CD14-positive monocyte (primary cell): ENCODE data around the gene SAMD4B. TPM values are rescaled to one million over a fixed set of nuclear protein-coding genes. Genes with fewer than 3 reads are reported as not detected.

Experiments used
- DNase-seq, 3 donors: peaks; one replicate each; pipeline ENCODE4 v3.0.0-alpha.2; 2011 to 2022
- H2AFZ ChIP-seq: 2 replicates; pipeline ENCODE4 v1.6.0; 2012; ENCODE audit warnings: mild to moderate bottlenecking, low read depth, low read length, inconsistent platforms; ENCODE audit not compliant: insufficient read depth, poor library complexity, severe bottlenecking
- H3K27ac ChIP-seq, 2 donors: 1 replicate in 1 of 2; 2 replicates in 1 of 2; pipeline ENCODE4 v1.5.1; 2012 to 2013; ENCODE audit warnings: low read length in 2 of 2, control low read depth in 1 of 2, inconsistent platforms in 1 of 2, low read depth in 1 of 2, mild to moderate bottlenecking in 1 of 2
- H3K27me3 ChIP-seq, 2 donors: one replicate each; pipeline versions ENCODE4 v1.6.0 to v1.6.1; 2011 to 2013; ENCODE audit warnings: low read length in 2 of 2; ENCODE audit not compliant: control insufficient read depth in 2 of 2, insufficient read depth in 2 of 2
- H3K36me3 ChIP-seq, 2 donors: replicated peaks in 1 of 2; 1 replicate in 1 of 2; 2 replicates in 1 of 2; pipeline versions ENCODE4 v1.5.1 to v1.6.1; 2012 to 2013; ENCODE audit warnings: low read length in 2 of 2, control low read depth in 1 of 2, inconsistent platforms in 1 of 2, mild to moderate bottlenecking in 1 of 2; ENCODE audit not compliant: insufficient read depth in 2 of 2, control insufficient read depth in 1 of 2
- H3K4me1 ChIP-seq, 2 donors: 1 replicate in 1 of 2; 2 replicates in 1 of 2; pipeline versions ENCODE4 v1.5.1 to v1.6.1; 2012 to 2013; ENCODE audit warnings: low read length in 2 of 2, control low read depth in 1 of 2, inconsistent platforms in 1 of 2, mild to moderate bottlenecking in 1 of 2, moderate library complexity in 1 of 2; ENCODE audit not compliant: insufficient read depth in 2 of 2, control insufficient read depth in 1 of 2
- H3K4me2 ChIP-seq: replicated peaks from 2 replicates; pipeline ENCODE3; 2012; ENCODE audit warnings: low read length, moderate library complexity, mild to moderate bottlenecking; ENCODE audit not compliant: poor library complexity, severe bottlenecking; ENCODE audit errors: extremely low read depth
- H3K4me3 ChIP-seq, 3 experiments: fragments of 200-600 bp in 1 of 3; sonication (generic) in 1 of 3; replicated peaks in 1 of 3; 1 replicate in 2 of 3; 2 replicates in 1 of 3; pipeline ENCODE4 v1.5.1; 2011 to 2013; ENCODE audit warnings: low read length in 3 of 3, mild to moderate bottlenecking in 3 of 3, control low read depth in 2 of 3, low read depth in 2 of 3, inconsistent platforms in 1 of 3, moderate library complexity in 1 of 3
- H3K79me2 ChIP-seq: 2 replicates; pipeline ENCODE4 v1.6.0; 2012; ENCODE audit warnings: mild to moderate bottlenecking, control low read depth, inconsistent platforms, low read length, moderate library complexity; ENCODE audit not compliant: insufficient read depth
- H3K9ac ChIP-seq: 2 replicates; pipeline ENCODE4 v1.6.0; 2017; ENCODE audit warnings: low read length, mild to moderate bottlenecking; ENCODE audit not compliant: insufficient read depth, poor library complexity, severe bottlenecking
- H3K9me3 ChIP-seq, 2 donors: replicated peaks in 1 of 2; 1 replicate in 1 of 2; 2 replicates in 1 of 2; pipeline versions ENCODE4 v1.5.1 to v1.6.1; 2012 to 2013; ENCODE audit warnings: low read length in 2 of 2, control low read depth in 1 of 2; ENCODE audit not compliant: control insufficient read depth in 1 of 2, insufficient read depth in 1 of 2
- H4K20me1 ChIP-seq: 2 replicates; pipeline ENCODE4 v1.6.0; 2012; ENCODE audit warnings: mild to moderate bottlenecking, low read length, control low read depth, moderate library complexity; ENCODE audit not compliant: insufficient read depth
- H3K27ac Mint-ChIP-seq, 7 donors: one replicate each; pipeline ENCODE4 v1.8.0; 2020; ENCODE audit warnings: mild to moderate bottlenecking in 7 of 7, mixed read lengths in 7 of 7, moderate library complexity in 6 of 7, inconsistent platforms in 2 of 7
- H3K27me3 Mint-ChIP-seq, 3 donors: one replicate each; pipeline ENCODE4 v1.8.0; 2021 to 2022; ENCODE audit warnings: low read depth in 3 of 3, mild to moderate bottlenecking in 3 of 3, mixed read lengths in 3 of 3, moderate library complexity in 3 of 3, inconsistent platforms in 1 of 3
- H3K36me3 Mint-ChIP-seq, 2 donors: one replicate each; pipeline ENCODE4 v1.8.0; 2020; ENCODE audit warnings: mixed read lengths in 2 of 2, inconsistent platforms in 1 of 2, mild to moderate bottlenecking in 1 of 2
- H3K4me1 Mint-ChIP-seq: one replicate; pipeline ENCODE4 v1.8.0; 2020; ENCODE audit warnings: mild to moderate bottlenecking, mixed read lengths
- H3K4me3 Mint-ChIP-seq, 2 donors: one replicate each; pipeline ENCODE4 v1.8.0; 2020; ENCODE audit warnings: mild to moderate bottlenecking in 2 of 2, mixed read lengths in 2 of 2, moderate library complexity in 1 of 2
- H3K9me3 Mint-ChIP-seq, 7 donors: one replicate each; pipeline ENCODE4 v1.8.0; 2020 to 2022; ENCODE audit warnings: mixed read lengths in 7 of 7, mild to moderate bottlenecking in 6 of 7, moderate library complexity in 6 of 7, inconsistent platforms in 2 of 7
- WGBS: methylation state at CpG from one replicate; pipeline ENCODE4 v1.1.5; 2013; ENCODE audit warnings: missing lambda C conversion rate; ENCODE audit not compliant: insufficient coverage; 5-methylcytosine and 5-hydroxymethylcytosine counted together
- intact Hi-C, 2 donors: fragments of 100-400 bp; cut with micrococcal nuclease; formaldehyde crosslinking; loops; one replicate each; pipeline versions ENCODE4 v1.15.0 to v1.15.1; 2023
- polyA plus RNA-seq, 3 donors: library from polyadenylated mRNA; depleted of rRNA in 1 of 3; unstranded in 2 of 3; stranded (reverse) in 1 of 3; fragments of 300-500 nt in 2 of 3; fragments of >200 nt in 1 of 3; fragmentation: Illumina TruSeq in 2 of 3; gene quantifications; 1 replicate in 2 of 3; 2 replicates in 1 of 3; pipeline ENCODE4 v1.2.3, GENCODE V29; 2012 to 2021
- TF ChIP-seq, protein P1 (sequence below): fragments of 200-600 bp; IDR thresholded peaks from one replicate; pipeline ENCODE4 v1.8.0; 2022; ENCODE audit warnings: antibody characterized with exemption, mild to moderate bottlenecking

The SAMD4B gene
- polyA plus RNA-seq, 3 donors, result 4.5 to 56.6 (median 5.6) TPM

DNA sequence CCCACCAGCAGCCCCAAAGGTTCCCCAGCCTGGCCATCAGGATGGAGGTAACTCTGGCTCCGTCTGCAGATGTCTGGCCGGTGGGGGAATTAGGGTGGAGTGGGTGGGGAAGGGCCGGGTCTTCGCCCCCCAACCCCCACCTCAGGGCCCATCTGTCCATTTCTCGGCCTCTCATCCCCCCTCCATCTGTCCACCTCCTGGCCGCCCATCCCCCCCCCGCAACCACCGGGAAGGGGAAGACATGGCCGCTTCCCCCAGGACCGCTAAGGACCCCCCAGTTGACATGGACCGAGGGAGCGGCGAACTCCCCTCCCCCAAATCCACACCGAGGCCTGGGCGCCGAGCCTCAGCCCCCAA, 22.4 kb upstream of the SAMD4B start:
- H3K4me2 ChIP-seq, result peak overlapping the region; percentile 74
- H3K9me3 Mint-ChIP-seq, result peaks cover 0 to 7% (median 3%) of the 10 kb centered on the region in 7 donors
- no peaks in the 10 kb centered on the region for H3K9me3 ChIP-seq
- H3K79me2 ChIP-seq, result no peaks in the 10 kb centered on the region
- H3K9ac ChIP-seq, result peak overlapping the region; percentile 63
- peak overlapping the region; percentile 56 for H2AFZ ChIP-seq
- H3K27me3 Mint-ChIP-seq, result peaks cover 22 to 33% (median 32%) of the 10 kb centered on the region in 3 donors
- H3K27ac Mint-ChIP-seq, result peak overlapping the region in 2 of 7 donors; percentile 17 to 20
- DNase-seq, result no peak
- no peak overlapping the region for H3K27ac ChIP-seq
- H3K4me3 ChIP-seq, result peak overlapping the region in 2 of 3 experiments; percentile 24 to 69
- H4K20me1 ChIP-seq, result peaks cover 28% of the 10 kb centered on the region
- intact Hi-C loops, result loop anchor here in 1 of 2 donors (10.0 kb wide), 1 partner anchor 105 kb away; no protein-coding TSS in a partner anchor
- peaks cover 5 to 8% of the 10 kb centered on the region in 2 donors for H3K36me3 ChIP-seq
- H3K4me3 Mint-ChIP-seq, result peak overlapping the region; percentile 66 to 88
- peaks cover 18 to 37% of the 10 kb centered on the region in 2 donors for H3K36me3 Mint-ChIP-seq
- H3K4me1 Mint-ChIP-seq, result peaks cover 19% of the 10 kb centered on the region
- TF ChIP-seq, protein P1, sequence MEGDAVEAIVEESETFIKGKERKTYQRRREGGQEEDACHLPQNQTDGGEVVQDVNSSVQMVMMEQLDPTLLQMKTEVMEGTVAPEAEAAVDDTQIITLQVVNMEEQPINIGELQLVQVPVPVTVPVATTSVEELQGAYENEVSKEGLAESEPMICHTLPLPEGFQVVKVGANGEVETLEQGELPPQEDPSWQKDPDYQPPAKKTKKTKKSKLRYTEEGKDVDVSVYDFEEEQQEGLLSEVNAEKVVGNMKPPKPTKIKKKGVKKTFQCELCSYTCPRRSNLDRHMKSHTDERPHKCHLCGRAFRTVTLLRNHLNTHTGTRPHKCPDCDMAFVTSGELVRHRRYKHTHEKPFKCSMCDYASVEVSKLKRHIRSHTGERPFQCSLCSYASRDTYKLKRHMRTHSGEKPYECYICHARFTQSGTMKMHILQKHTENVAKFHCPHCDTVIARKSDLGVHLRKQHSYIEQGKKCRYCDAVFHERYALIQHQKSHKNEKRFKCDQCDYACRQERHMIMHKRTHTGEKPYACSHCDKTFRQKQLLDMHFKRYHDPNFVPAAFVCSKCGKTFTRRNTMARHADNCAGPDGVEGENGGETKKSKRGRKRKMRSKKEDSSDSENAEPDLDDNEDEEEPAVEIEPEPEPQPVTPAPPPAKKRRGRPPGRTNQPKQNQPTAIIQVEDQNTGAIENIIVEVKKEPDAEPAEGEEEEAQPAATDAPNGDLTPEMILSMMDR, result no peak
- 33% methylated on average over 7 of the region's 16 CpGs for WGBS
- H3K4me1 ChIP-seq, result peaks cover 7 to 10% of the 10 kb centered on the region in 2 donors
- peaks cover 0 to 20% of the 10 kb centered on the region in 2 donors for H3K27me3 ChIP-seq

DNA sequence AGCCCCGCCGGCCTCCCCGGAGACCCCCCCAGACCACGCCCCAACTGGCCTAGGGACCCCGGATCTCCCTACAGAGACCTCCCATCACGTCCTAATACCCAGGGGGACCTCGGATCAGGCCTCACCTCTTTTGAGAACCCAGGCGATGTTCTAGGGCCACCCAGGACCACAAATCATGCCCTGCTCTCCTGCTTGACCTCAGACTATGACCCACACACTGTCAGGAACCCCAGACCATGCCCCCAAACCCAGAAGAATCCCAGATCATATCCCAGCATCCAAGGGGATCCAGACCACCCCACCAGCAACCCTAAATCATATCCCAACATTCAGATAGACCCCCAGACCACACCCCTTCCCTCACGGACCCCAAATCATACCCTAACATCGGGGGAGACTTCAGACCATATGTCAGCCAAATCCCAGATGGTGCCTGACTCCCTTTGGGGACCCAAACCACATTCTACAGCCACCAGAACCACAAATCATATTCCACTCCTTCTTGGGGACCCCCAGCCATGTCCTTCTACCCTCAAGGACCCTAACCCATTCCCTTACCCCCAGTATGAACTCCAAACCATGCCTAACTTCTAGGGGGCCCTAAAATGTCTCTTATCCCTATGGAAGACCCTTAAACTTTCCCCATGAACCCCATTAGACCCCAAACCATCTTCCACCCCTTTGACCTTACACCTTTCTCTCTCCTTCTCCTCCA, 20.9 kb upstream of the SAMD4B start:
- H3K79me2 ChIP-seq, result no peaks in the 10 kb centered on the region
- TF ChIP-seq, protein P1, result no peak
- no peak overlapping the region for H2AFZ ChIP-seq
- no peak overlapping the region for H3K4me3 ChIP-seq
- H3K4me2 ChIP-seq, result peak overlapping the region; percentile 39
- no peak overlapping the region for H3K27ac ChIP-seq
- no peak overlapping the region for H3K9ac ChIP-seq
- intact Hi-C loops, result loop anchor here in 1 of 2 donors (10.0 kb wide), 1 partner anchor 106 kb away; no protein-coding TSS in a partner anchor
- DNase-seq, result no peak
- peaks cover 0 to 20% of the 10 kb centered on the region in 2 donors for H3K27me3 ChIP-seq
- peak overlapping the region; percentile 84 to 92 for H3K4me3 Mint-ChIP-seq
- H3K36me3 ChIP-seq, result peaks cover 0 to 3% of the 10 kb centered on the region in 2 donors
- H3K36me3 Mint-ChIP-seq, result peaks cover 20 to 34% of the 10 kb centered on the region in 2 donors
- peaks cover 34% of the 10 kb centered on the region for H4K20me1 ChIP-seq
- peaks cover 9 to 15% of the 10 kb centered on the region in 2 donors for H3K4me1 ChIP-seq
- peak overlapping the region in 4 of 7 donors; percentile 6 to 83 (median 68) for H3K27ac Mint-ChIP-seq
- 10% methylated on average over 7 of the region's 10 CpGs for WGBS
- peaks cover 20 to 33% (median 32%) of the 10 kb centered on the region in 3 donors for H3K27me3 Mint-ChIP-seq
- H3K9me3 Mint-ChIP-seq, result peaks cover 0 to 7% (median 3%) of the 10 kb centered on the region in 7 donors
- peaks cover 23% of the 10 kb centered on the region for H3K4me1 Mint-ChIP-seq
- no peaks in the 10 kb centered on the region for H3K9me3 ChIP-seq
